Measurements from ENCODE around the gene DIPK1B.

- TF ChIP-seq CTCF (IDR thresholded peaks at IDR 0.05; ENCODE audit: insufficient read depth, low read length) (no peak), POLR2AphosphoS5 (IDR thresholded peaks at IDR 0.05; ENCODE audit: low read depth) (no peak)
These were observed 19.9 kb upstream of the DIPK1B start for GRCh38 chr9:136692185-136693134.
